Tibial nerve (tissue), 4 donors: ENCODE measurements around the gene RITA1. TPM values are rescaled to one million over a fixed set of nuclear protein-coding genes. Genes with fewer than 3 reads are reported as not detected.
A peak's percentile ranks its signal among the peaks of the same experiment; 100 is the strongest.

Source experiments
- DNase-seq, 2 donors: peaks; one replicate each; pipeline ENCODE4 v3.0.0-alpha.2; 2019; ENCODE audit warnings: low spot score in 2 of 2
- H3K27ac ChIP-seq, 4 donors: fragments of 200-600 bp; sonication (generic) in 3 of 4; one replicate each; pipeline ENCODE4 v1.5.1; 2017 to 2019; ENCODE audit warnings: mild to moderate bottlenecking in 1 of 4
- H3K27me3 ChIP-seq, 2 donors: fragments of 200-600 bp; sonication (generic) in 1 of 2; one replicate each; pipeline versions ENCODE4 v1.5.1 to v1.6.0; 2017 to 2019
- H3K36me3 ChIP-seq, 3 donors: fragments of 200-600 bp; sonication (generic); one replicate each; pipeline ENCODE4 v1.5.1; 2018 to 2019
- H3K4me1 ChIP-seq, 4 donors: fragments of 200-600 bp; sonication (generic) in 3 of 4; one replicate each; pipeline ENCODE4 v1.5.1; 2017 to 2019
- H3K4me3 ChIP-seq, 4 donors: fragments of 200-600 bp; sonication (generic) in 3 of 4; one replicate each; pipeline ENCODE4 v1.5.1; 2017 to 2019; ENCODE audit warnings: mild to moderate bottlenecking in 1 of 4, moderate library complexity in 1 of 4
- H3K9me3 ChIP-seq, 4 donors: fragments of 200-600 bp; sonication (generic) in 3 of 4; one replicate each; pipeline ENCODE4 v1.5.1; 2017 to 2019
- EP300 ChIP-seq, 2 donors: sonication (generic); formaldehyde crosslinking; IDR thresholded peaks; one replicate each; pipeline ENCODE4 v1.6.1; 2017; ENCODE audit warnings: antibody characterized with exemption in 2 of 2, mild to moderate bottlenecking in 1 of 2
- POLR2A ChIP-seq, 2 donors: fragments of 450-650 bp; IDR thresholded peaks; one replicate each; pipeline ENCODE4 v1.6.1; 2017; ENCODE audit warnings: antibody characterized with exemption in 2 of 2, mild to moderate bottlenecking in 2 of 2, moderate library complexity in 2 of 2
- WGBS, 2 donors: methylation state at CpG; one replicate each; pipeline ENCODE4 v1.1.5; 2018; 5-methylcytosine and 5-hydroxymethylcytosine counted together
- total RNA-seq, 4 donors: library from RNA; depleted of rRNA; stranded (reverse); fragments of >200 nt; gene quantifications; one replicate each; pipeline ENCODE4 v1.1.0, GENCODE V29; 2016
- TF ChIP-seq, protein P1 (sequence below), 5 experiments: fragments of 200-600 bp in 3 of 5; fragments of 450-650 bp in 2 of 5; sonication (generic) in 3 of 5; IDR thresholded peaks; one replicate each; pipeline ENCODE4 v1.5.1; 2016 to 2019; ENCODE audit warnings: antibody characterized with exemption in 5 of 5, mild to moderate bottlenecking in 3 of 5, moderate library complexity in 2 of 5

Gene RITA1
- total RNA-seq, 4 donors from 2014 or later = 8.3 to 27.5 (median 14.1) TPM

DNA sequence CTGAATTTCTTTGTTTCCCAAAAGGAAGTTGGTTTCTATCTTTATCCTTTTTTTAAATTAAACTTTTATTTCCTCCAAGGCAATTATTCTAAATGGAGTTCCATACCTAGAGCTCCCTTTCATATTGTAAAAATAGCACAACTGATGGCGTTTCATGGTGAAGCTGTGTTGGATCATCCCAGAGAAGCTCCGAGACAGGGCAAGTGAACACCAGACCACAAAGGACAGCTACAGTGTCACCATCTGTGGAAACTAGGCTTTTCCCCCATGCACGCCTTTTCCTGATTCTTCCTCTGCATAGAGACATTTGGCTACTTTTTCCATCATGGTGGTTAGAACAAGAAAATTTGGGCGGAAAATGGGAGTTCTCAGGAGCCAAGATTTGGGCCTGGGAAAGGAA, 48.4 kb downstream of the RITA1 start:
- WGBS, 2 donors = 94% methylated on average over 4 of the region's 4 CpGs
- Histone ChIP-seq H3K27me3 (no peaks in the 10 kb centered on the region), H3K4me1 (peaks cover 0 to 68% (median 11%) of the 10 kb centered on the region in 4 donors), H3K27ac (no peak overlapping the region), H3K9me3 (no peaks in the 10 kb centered on the region), H3K36me3 (peaks cover 0 to 72% (median 0%) of the 10 kb centered on the region in 3 donors), H3K4me3 (no peak overlapping the region)
- TF ChIP-seq, protein P1, sequence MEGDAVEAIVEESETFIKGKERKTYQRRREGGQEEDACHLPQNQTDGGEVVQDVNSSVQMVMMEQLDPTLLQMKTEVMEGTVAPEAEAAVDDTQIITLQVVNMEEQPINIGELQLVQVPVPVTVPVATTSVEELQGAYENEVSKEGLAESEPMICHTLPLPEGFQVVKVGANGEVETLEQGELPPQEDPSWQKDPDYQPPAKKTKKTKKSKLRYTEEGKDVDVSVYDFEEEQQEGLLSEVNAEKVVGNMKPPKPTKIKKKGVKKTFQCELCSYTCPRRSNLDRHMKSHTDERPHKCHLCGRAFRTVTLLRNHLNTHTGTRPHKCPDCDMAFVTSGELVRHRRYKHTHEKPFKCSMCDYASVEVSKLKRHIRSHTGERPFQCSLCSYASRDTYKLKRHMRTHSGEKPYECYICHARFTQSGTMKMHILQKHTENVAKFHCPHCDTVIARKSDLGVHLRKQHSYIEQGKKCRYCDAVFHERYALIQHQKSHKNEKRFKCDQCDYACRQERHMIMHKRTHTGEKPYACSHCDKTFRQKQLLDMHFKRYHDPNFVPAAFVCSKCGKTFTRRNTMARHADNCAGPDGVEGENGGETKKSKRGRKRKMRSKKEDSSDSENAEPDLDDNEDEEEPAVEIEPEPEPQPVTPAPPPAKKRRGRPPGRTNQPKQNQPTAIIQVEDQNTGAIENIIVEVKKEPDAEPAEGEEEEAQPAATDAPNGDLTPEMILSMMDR (IDR thresholded peaks at IDR 0.05) = no peak
- no peak for TF ChIP-seq EP300 (IDR thresholded peaks at IDR 0.05)
- no peak for TF ChIP-seq POLR2A (IDR thresholded peaks at IDR 0.05)
- DNase-seq = no peak

DNA sequence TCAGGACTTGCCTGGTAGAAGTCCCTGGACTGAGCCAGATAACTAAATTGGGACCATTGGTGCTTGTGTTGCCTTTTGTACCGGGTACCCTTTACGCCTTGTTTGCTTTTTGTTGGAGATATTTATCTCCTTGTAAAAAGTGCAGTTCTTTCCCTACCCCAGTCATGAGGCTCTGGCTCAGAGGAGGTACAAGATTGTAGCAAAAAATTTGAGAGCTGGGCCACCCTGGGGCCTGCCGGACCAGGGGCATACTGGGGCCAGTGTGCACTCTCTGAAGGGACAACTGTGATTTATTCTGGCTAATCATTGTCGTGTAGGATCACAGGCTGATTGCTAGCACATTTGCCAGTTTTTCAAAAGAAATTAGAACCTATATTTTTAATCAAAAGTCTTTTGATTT, 49.0 kb downstream of the RITA1 start:
- WGBS, 2 donors = 80 to 94% methylated on average over 4 of the region's 4 CpGs
- H3K4me3 ChIP-seq = no peak overlapping the region
- no peaks in the 10 kb centered on the region for H3K27me3 ChIP-seq
- H3K36me3 ChIP-seq = peaks cover 0 to 67% (median 0%) of the 10 kb centered on the region in 3 donors
- H3K4me1 ChIP-seq = peaks cover 0 to 68% (median 13%) of the 10 kb centered on the region in 4 donors
- no peak for TF ChIP-seq EP300 (IDR thresholded peaks at IDR 0.05)
- DNase-seq = no peak
- H3K27ac ChIP-seq = no peak overlapping the region
- H3K9me3 ChIP-seq = no peaks in the 10 kb centered on the region

DNA sequence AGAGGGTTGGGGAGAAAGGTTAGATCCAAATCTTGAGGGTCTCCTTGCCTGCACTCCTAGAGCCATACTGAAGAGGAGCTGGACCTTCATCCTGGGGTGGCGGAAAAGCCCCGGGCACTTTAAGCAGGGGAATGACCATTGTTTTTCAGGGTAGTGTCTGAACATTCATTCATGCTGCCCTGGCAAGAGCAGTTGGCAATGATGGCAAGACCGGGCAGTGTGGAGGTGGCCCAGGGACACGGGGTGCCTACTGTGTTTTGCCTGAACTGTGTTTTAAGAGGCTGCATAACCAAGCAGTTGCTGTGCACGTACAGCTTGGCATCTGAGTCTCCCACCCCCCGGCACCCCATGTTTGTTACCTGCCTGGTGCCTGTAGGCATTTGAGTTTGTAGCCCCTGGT, 50.5 kb downstream of the RITA1 start:
- Histone ChIP-seq H3K27me3 (no peaks in the 10 kb centered on the region), H3K36me3 (peaks cover 0 to 52% (median 0%) of the 10 kb centered on the region in 3 donors)
- DNase-seq = no peak

DNA sequence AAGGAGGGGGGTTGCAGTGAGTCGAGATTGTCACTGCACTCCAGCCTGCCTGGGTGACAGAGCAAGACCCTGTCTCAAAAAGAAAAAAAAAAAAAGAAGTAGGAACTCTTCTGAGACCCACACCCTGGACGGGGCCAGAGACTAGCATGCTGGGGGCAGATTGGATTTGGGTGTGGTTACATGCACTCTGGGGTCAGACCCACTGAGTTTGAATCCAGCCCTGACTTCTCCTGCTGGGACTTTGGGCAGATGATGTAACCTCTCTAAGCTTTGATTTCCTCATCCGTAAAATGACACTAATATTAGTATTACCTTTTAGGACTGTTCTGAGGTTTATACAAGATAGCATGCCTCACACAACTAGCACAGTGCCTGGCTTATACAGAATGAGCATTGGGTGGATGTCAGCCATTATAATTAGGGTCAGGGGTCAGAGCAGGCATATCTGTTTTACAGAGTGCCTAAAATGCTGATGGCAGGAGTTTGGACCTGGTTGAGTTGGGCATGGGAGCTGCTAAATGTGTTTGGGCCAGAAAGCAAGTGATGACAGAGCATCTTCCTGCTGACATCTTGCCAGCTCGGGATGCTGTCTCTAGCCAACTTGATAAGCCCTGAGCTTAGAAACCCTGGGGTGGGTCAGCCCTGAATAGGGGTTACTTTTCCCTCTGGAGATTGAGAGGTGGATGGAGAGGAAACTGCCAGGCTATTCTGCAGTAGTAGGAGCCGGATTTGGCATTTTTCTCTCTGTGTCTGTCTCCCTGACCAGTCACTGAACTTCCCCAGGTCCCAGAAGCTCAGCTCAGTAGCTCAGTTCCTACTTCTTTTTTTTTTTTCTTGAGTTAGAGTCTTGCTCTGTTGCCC, 51.2 kb downstream of the RITA1 start:
- H3K4me3 ChIP-seq = no peak overlapping the region
- H3K27me3 ChIP-seq = no peaks in the 10 kb centered on the region
- no peak for TF ChIP-seq EP300 (IDR thresholded peaks at IDR 0.05)
- TF ChIP-seq, protein P1 (IDR thresholded peaks at IDR 0.05) = no peak
- TF ChIP-seq POLR2A (IDR thresholded peaks at IDR 0.05) = no peak
- peaks cover 0 to 44% (median 0%) of the 10 kb centered on the region in 3 donors for H3K36me3 ChIP-seq
- no peaks in the 10 kb centered on the region for H3K9me3 ChIP-seq
- WGBS, 2 donors = 71 to 75% methylated on average over 5 of the region's 5 CpGs
- no peak for DNase-seq
- peak overlapping the region in 1 of 4 donors; percentile 46 for H3K27ac ChIP-seq
- H3K4me1 ChIP-seq = peaks cover 0 to 76% (median 26%) of the 10 kb centered on the region in 4 donors

More for the DNA sequence above, 50.5 kb downstream of the RITA1 start:
- H3K27ac ChIP-seq = peak overlapping the region in 1 of 4 donors; percentile 3
- H3K4me3 ChIP-seq = no peak overlapping the region
- TF ChIP-seq POLR2A (IDR thresholded peaks at IDR 0.05) = no peak
- peaks cover 0 to 76% (median 21%) of the 10 kb centered on the region in 4 donors for H3K4me1 ChIP-seq
- 83 to 88% methylated on average over 6 of the region's 6 CpGs for WGBS, 2 donors
- no peaks in the 10 kb centered on the region for H3K9me3 ChIP-seq

DNA sequence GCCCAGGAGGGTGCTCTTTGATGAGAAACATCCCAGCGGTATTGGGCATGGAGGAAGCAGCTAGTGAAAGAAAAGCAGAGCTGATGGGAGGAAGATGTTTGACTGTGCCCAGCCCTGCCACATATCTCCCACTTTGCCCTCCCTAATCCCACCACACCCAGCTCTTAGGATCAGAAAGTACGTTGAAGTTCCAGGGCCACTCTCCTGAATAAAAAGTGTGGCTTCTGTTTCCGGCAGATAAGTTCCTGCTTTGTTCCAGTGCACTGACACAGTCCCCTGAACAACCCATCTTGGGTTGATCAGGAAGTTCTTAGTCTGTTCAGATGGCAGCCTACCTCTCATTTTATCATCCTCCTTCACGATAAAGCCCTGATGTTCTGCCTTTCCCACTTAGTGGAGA, 52.2 kb downstream of the RITA1 start:
- TF ChIP-seq, protein P1 (IDR thresholded peaks at IDR 0.05) = no peak
- TF ChIP-seq EP300 (IDR thresholded peaks at IDR 0.05) (no peak), POLR2A (IDR thresholded peaks at IDR 0.05) (no peak)
- no peak for DNase-seq
- H3K4me1 ChIP-seq = peaks cover 0 to 77% (median 34%) of the 10 kb centered on the region in 4 donors
- peak overlapping the region in 1 of 4 donors; percentile 46 for H3K27ac ChIP-seq
- no peaks in the 10 kb centered on the region for H3K9me3 ChIP-seq
- H3K36me3 ChIP-seq = peaks cover 0 to 36% (median 0%) of the 10 kb centered on the region in 3 donors
- 75 to 83% methylated on average over 4 of the region's 4 CpGs for WGBS, 2 donors
- H3K27me3 ChIP-seq = no peaks in the 10 kb centered on the region
- no peak overlapping the region for H3K4me3 ChIP-seq

DNA sequence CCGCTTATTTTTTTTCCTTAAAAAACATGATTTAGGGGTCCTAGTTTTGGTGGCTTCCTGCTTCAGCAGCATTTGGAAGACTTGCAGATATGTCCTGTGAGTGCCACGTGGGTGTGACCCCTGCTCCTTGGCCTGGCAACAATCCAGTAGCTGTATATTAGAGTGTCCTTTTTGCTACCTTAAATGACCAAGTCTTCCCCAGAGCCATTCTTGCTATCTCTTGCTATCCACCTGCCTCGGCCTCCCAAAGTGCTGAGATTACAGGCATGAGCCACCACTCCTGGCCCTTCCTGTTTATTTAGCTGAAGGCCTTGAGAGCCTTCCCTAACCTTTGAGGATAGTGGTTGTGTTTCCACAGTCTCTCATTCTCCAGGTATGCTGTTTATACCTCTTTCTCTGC, 52.8 kb downstream of the RITA1 start:
- Histone ChIP-seq H3K4me3 (no peak overlapping the region), H3K9me3 (no peaks in the 10 kb centered on the region), H3K27ac (no peak overlapping the region), H3K27me3 (no peaks in the 10 kb centered on the region), H3K36me3 (peaks cover 0 to 34% (median 0%) of the 10 kb centered on the region in 3 donors), H3K4me1 (peaks cover 0 to 77% (median 39%) of the 10 kb centered on the region in 4 donors)
- WGBS, 2 donors = 66 to 72% methylated on average over 3 of the region's 3 CpGs
- TF ChIP-seq EP300 (IDR thresholded peaks at IDR 0.05) = no peak
- TF ChIP-seq, protein P1 (IDR thresholded peaks at IDR 0.05) = no peak
- no peak for TF ChIP-seq POLR2A (IDR thresholded peaks at IDR 0.05)
- no peak for DNase-seq
